ENCODE results near the gene RAP1GAP2.

- TF ChIP-seq TARDBP (IDR thresholded peaks at IDR 0.05) (no peak), BHLHE40 (IDR thresholded peaks at IDR 0.05; ENCODE audit: borderline replicate concordance) (no peak), SUZ12 (IDR thresholded peaks at IDR 0.05) (no peak), FOXK2 (IDR thresholded peaks at IDR 0.05) (no peak), FOXA1 (IDR thresholded peaks at IDR 0.05) (no peak)
Observed at GRCh38 chr17:2971851-2972250, 175.6 kb downstream of the RAP1GAP2 start.

All from HEK293T (cell line).